ENCODE measurements around the gene DSG2.

The DSG2 gene

DNA sequence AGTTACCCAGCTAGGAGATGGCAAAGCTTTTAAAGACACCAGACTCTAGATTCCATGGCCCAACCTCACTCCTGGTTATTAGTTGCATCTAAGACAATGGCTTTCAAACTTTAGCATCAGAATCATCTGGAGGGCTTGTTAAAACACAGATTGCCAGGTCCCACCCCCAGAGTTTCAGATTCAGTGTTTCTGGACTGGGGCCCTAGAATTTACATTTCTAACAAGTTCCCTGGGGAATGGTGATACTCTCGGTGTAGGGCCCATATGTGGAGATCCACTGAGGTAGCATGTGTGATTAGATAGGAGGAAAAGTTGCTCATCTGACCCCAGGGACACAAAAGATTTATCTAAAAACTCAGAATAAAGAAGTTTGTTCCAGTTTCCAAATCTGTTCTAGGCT, 79.2 kb downstream of the DSG2 start:
- Histone ChIP-seq H3K4me3 (replicated peaks; ENCODE audit: insufficient read depth, low read length) (no peak overlapping the region), H3K27ac (replicated peaks) (no peak overlapping the region), H3K27me3 (ENCODE audit: insufficient read depth, poor library complexity, severe bottlenecking) (no peaks in the 10 kb centered on the region)
- no peak for DNase-seq (ENCODE audit: low read depth in 1 of 2, low spot score in 1 of 2)
- TF ChIP-seq POLR2AphosphoS5 (IDR thresholded peaks at IDR 0.05; ENCODE audit: low read depth), result no peak

DNA sequence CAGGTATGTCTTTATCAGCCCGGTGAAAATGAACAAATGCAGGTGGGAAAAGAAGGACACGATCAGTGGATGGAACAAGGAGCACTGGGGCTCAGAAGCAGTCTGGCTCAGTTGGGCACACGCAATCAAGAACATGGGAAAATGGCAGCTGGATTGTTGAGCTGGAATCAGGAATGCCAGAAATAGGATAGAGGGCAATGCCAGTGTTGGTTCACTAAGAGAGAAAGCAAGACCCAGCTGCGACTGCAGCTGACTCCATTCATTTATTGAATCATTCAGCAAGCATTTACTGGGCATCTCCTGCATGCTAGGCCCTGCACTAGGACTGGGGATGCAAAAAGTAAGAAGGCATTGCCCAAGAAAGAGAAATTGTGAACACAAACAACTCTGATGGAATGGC, 80.1 kb downstream of the DSG2 start:
- TF ChIP-seq, protein P1, sequence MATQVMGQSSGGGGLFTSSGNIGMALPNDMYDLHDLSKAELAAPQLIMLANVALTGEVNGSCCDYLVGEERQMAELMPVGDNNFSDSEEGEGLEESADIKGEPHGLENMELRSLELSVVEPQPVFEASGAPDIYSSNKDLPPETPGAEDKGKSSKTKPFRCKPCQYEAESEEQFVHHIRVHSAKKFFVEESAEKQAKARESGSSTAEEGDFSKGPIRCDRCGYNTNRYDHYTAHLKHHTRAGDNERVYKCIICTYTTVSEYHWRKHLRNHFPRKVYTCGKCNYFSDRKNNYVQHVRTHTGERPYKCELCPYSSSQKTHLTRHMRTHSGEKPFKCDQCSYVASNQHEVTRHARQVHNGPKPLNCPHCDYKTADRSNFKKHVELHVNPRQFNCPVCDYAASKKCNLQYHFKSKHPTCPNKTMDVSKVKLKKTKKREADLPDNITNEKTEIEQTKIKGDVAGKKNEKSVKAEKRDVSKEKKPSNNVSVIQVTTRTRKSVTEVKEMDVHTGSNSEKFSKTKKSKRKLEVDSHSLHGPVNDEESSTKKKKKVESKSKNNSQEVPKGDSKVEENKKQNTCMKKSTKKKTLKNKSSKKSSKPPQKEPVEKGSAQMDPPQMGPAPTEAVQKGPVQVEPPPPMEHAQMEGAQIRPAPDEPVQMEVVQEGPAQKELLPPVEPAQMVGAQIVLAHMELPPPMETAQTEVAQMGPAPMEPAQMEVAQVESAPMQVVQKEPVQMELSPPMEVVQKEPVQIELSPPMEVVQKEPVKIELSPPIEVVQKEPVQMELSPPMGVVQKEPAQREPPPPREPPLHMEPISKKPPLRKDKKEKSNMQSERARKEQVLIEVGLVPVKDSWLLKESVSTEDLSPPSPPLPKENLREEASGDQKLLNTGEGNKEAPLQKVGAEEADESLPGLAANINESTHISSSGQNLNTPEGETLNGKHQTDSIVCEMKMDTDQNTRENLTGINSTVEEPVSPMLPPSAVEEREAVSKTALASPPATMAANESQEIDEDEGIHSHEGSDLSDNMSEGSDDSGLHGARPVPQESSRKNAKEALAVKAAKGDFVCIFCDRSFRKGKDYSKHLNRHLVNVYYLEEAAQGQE (IDR thresholded peaks at IDR 0.05; ENCODE audit: insufficient replicate concordance, low read depth), result no peak
- TF ChIP-seq POLR2AphosphoS5 (IDR thresholded peaks at IDR 0.05; ENCODE audit: low read depth) (no peak), SPI1 (IDR thresholded peaks at IDR 0.05; ENCODE audit: borderline replicate concordance, low read depth) (no peak)
- TF ChIP-seq, protein P2, sequence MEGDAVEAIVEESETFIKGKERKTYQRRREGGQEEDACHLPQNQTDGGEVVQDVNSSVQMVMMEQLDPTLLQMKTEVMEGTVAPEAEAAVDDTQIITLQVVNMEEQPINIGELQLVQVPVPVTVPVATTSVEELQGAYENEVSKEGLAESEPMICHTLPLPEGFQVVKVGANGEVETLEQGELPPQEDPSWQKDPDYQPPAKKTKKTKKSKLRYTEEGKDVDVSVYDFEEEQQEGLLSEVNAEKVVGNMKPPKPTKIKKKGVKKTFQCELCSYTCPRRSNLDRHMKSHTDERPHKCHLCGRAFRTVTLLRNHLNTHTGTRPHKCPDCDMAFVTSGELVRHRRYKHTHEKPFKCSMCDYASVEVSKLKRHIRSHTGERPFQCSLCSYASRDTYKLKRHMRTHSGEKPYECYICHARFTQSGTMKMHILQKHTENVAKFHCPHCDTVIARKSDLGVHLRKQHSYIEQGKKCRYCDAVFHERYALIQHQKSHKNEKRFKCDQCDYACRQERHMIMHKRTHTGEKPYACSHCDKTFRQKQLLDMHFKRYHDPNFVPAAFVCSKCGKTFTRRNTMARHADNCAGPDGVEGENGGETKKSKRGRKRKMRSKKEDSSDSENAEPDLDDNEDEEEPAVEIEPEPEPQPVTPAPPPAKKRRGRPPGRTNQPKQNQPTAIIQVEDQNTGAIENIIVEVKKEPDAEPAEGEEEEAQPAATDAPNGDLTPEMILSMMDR (IDR thresholded peaks at IDR 0.05; ENCODE audit: insufficient read depth, low read length), result no peak
- H3K27me3 ChIP-seq (ENCODE audit: insufficient read depth, poor library complexity, severe bottlenecking), result no peaks in the 10 kb centered on the region
- no peak overlapping the region for H3K27ac ChIP-seq (replicated peaks)
- no peak overlapping the region for H3K4me3 ChIP-seq (replicated peaks; ENCODE audit: insufficient read depth, low read length)
- DNase-seq (ENCODE audit: low read depth in 1 of 2, low spot score in 1 of 2), result no peak

DNA sequence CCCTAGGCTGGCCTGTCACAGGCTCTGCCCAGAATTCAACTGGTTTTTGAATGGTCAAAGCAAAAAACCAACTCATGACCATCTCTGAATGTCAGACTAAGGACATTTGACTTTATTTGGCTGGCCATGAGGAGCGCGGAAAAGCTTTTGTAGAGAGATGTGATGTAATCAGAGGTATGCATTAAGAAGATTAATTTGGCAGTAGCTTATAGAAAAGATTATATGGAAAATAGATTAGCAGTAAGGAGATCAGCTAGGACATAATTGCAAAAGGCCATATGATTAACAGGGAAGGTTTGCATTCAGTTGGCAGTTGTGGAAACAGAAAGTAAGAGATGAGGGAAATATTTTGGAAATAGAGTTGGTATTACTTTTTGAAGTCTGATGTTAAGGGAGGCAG, 81.4 kb downstream of the DSG2 start:
- Histone ChIP-seq H3K4me3 (replicated peaks; ENCODE audit: insufficient read depth, low read length) (no peak overlapping the region), H3K27ac (replicated peaks) (no peak overlapping the region), H3K27me3 (ENCODE audit: insufficient read depth, poor library complexity, severe bottlenecking) (no peaks in the 10 kb centered on the region)
- no peak for TF ChIP-seq GABPA (IDR thresholded peaks at IDR 0.05; ENCODE audit: low read depth)
- no peak for DNase-seq (ENCODE audit: low read depth in 1 of 2, low spot score in 1 of 2)

DNA sequence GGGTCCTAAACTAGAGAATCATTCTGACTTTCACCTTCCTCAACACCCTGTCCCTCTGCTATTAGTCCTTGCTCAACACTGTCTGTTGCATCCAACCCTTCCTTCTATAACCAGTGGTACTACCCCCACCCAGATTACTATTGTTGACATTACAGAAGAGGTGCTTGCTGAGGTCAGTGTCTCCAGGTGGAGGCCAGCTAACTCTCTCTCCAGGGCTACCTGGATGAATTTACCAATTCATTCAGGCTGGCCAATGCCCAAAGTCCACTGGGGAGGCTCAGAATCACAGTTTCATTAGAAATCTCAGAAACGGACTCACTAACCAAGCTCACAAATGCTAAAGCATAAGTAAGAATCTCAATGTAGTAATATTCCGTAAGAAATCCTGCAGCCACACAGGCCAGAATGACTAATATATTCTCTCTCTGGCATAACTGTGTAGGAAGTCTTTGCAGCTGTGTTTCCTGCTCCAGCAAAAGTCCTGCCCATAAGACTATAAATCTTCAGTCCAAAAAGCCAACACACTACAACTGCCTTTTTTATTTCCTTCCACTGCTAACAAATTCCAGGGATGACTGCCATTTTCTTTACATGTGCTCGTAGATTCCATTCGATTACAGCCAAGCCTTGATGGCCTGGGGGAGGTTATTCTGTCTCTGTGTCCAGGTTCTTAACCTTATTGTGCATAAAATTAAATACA, 83.7 kb downstream of the DSG2 start:
- Histone ChIP-seq H3K4me3 (replicated peaks; ENCODE audit: insufficient read depth, low read length) (no peak overlapping the region), H3K27me3 (ENCODE audit: insufficient read depth, poor library complexity, severe bottlenecking) (no peaks in the 10 kb centered on the region), H3K27ac (replicated peaks) (no peak overlapping the region)
- DNase-seq (ENCODE audit: low read depth in 1 of 2, low spot score in 1 of 2), result no peak
- TF ChIP-seq, protein P2 (IDR thresholded peaks at IDR 0.05; ENCODE audit: insufficient read depth, low read length), result no peak
- TF ChIP-seq, protein P1 (IDR thresholded peaks at IDR 0.05; ENCODE audit: insufficient replicate concordance, low read depth), result no peak
- no peak for TF ChIP-seq SPI1 (IDR thresholded peaks at IDR 0.05; ENCODE audit: borderline replicate concordance, low read depth)
- no peak for TF ChIP-seq POLR2AphosphoS5 (IDR thresholded peaks at IDR 0.05; ENCODE audit: low read depth)
- no peak for TF ChIP-seq GABPA (IDR thresholded peaks at IDR 0.05; ENCODE audit: low read depth)
